ENCODE measurements around the gene SENP1.
"Not testable (repeated sequence)": the region's sequence is repeated elsewhere in the genome, so short reads cannot be mapped to it uniquely, and the experiment has no call there.

The SENP1 gene

DNA sequence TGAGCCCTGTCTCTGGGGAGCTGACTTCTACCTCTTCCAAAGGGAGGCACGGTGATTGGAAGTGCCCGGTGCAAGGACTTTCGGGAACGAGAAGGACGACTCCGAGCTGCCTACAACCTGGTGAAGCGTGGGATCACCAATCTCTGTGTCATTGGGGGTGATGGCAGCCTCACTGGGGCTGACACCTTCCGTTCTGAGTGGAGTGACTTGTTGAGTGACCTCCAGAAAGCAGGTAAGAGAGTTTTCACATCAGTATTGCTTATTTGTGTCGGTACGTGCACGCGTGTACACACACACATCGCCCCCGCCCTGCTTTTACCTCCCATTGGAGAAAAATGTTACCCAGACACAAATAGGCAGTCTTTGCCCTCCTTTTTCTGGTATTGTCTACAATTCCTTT, 26.9 kb upstream of the SENP1 start:
- no peak for DNase-seq (ENCODE audit: low read depth)
- no peak for TF ChIP-seq CTCF (IDR thresholded peaks at IDR 0.05; ENCODE audit: low read depth, low read length, missing control alignments)
- H3K4me3 ChIP-seq (ENCODE audit: low read depth, low read length): no peak overlapping the region

GRCh38 chr12:48131517-48131916, 25.6 kb upstream of the SENP1 start:
- no peak for DNase-seq (ENCODE audit: low read depth)
- TF ChIP-seq CTCF (IDR thresholded peaks at IDR 0.05; ENCODE audit: low read depth, low read length, missing control alignments): no peak
- H3K4me3 ChIP-seq (ENCODE audit: low read depth, low read length): no peak overlapping the region

DNA sequence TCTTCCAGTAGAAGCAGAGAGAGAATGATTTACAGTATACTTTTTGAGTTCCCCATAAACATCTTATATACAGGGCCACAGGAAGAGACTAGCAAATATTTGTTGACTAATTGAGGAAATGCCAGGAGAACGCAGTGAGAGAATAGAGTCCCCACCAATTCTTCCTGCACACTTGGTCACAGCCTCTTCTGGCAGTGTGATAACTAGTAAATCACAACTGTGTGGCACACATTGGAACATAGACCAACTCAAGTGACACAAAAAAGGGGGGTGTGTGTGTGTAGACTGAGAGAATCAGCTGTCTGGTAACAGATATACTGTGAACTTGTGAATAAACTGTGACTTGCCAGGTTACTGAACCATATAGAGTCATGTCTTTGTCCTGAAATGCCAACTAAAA, 23.5 kb upstream of the SENP1 start:
- no peak for DNase-seq (ENCODE audit: low read depth)
- no peak overlapping the region for H3K4me3 ChIP-seq (ENCODE audit: low read depth, low read length)
- TF ChIP-seq CTCF (IDR thresholded peaks at IDR 0.05; ENCODE audit: low read depth, low read length, missing control alignments): no peak

DNA sequence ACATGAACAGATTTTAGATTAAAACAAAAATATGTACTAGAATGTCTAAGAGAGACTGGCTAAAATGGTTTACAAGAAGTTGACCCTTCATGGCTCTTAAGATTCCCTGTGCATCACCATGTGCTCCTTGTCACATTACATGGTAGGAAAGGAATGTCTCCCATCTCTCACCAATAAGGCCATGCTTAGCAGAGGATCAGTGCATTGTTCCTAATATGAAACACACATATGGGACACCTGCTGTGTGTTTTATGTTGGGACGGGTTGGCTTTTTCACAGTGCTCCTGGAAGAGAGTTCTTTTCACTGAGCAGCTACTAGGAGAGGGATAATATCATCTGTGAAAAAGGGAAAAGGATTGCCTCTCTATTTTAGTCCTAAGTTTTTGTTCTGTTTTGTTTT, 22.9 kb upstream of the SENP1 start:
- no peak for TF ChIP-seq CTCF (IDR thresholded peaks at IDR 0.05; ENCODE audit: low read depth, low read length, missing control alignments)
- DNase-seq (ENCODE audit: low read depth): no peak
- no peak overlapping the region for H3K4me3 ChIP-seq (ENCODE audit: low read depth, low read length)

GRCh38 chr12:48126953-48127630, 21.2 kb upstream of the SENP1 start:
- H3K4me3 ChIP-seq (ENCODE audit: low read depth, low read length): no peak overlapping the region
- no peak for DNase-seq (ENCODE audit: low read depth)
- TF ChIP-seq CTCF (IDR thresholded peaks at IDR 0.05; ENCODE audit: low read depth, low read length, missing control alignments): no peak

DNA sequence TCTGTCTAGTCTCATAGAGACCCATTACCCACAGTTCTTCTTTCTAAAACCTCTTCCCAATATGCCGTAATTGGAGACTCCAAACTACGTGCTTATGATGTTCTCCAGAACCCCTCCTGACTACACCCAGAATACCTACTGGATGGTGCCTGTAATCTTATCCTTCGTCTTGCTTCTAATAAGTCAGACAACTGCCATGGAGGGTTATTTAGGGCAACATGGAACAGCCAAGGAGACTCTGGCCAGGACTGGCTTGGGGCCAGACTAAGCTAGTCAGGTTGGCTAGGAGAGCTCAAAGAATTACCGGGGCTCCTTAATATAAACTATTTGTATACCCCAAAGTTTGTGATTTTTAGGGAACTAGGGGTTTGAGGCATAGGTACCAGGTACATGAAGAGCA, 20.1 kb upstream of the SENP1 start:
- DNase-seq (ENCODE audit: low read depth): no peak
- TF ChIP-seq CTCF (IDR thresholded peaks at IDR 0.05; ENCODE audit: low read depth, low read length, missing control alignments): no peak
- no peak overlapping the region for H3K4me3 ChIP-seq (ENCODE audit: low read depth, low read length)

GRCh38 chr12:48125542-48125941, 19.7 kb upstream of the SENP1 start:
- not testable (repeated sequence) for H3K4me3 ChIP-seq (ENCODE audit: low read depth, low read length); DNase-seq (ENCODE audit: low read depth)

Data from GM12864 (cell line).